Colonic mucosa (tissue), 4 donors: ENCODE data around the gene OTOP1. TPM values are rescaled to one million over a fixed set of nuclear protein-coding genes. Genes with fewer than 3 reads are reported as not detected.
"Not testable (repeated sequence)": the region's sequence is repeated elsewhere in the genome, so short reads cannot be mapped to it uniquely, and the experiment has no call there.

Experiments used
- DNase-seq: peaks from one replicate; pipeline ENCODE4 v3.0.0-alpha.2; 2020
- H3K27ac ChIP-seq: fragments of 200-600 bp; one replicate; pipeline ENCODE4 v1.8.0; 2021
- H3K27me3 ChIP-seq: fragments of 200-600 bp; one replicate; pipeline ENCODE4 v1.8.0; 2021
- H3K36me3 ChIP-seq: fragments of 200-600 bp; one replicate; pipeline ENCODE4 v1.8.0; 2021
- H3K4me1 ChIP-seq: fragments of 200-600 bp; one replicate; pipeline ENCODE4 v1.8.0; 2021; ENCODE audit warnings: mild to moderate bottlenecking
- H3K4me3 ChIP-seq: fragments of 200-600 bp; one replicate; pipeline ENCODE4 v1.8.0; 2021
- H3K9ac ChIP-seq, 2 donors: one replicate each; pipeline ENCODE4 v1.7.0; 2013; ENCODE audit warnings: control low read depth in 2 of 2, low read depth in 2 of 2, low read length in 2 of 2
- H3K9me3 ChIP-seq: fragments of 200-600 bp; one replicate; pipeline ENCODE4 v1.8.0; 2021
- intact Hi-C: fragments of 100-400 bp; cut with DNase I; formaldehyde crosslinking; loops from one replicate; pipeline ENCODE4 v1.14.1; 2022
- total RNA-seq, 2 donors: library from RNA; stranded (reverse); fragmentation: NEBNext Ultra II Directional in 1 of 2; extraction: Animal tissue kit (Norgen Biotek cat#: 25700) in 1 of 2; gene quantifications; one replicate each; pipeline ENCODE4 v1.2.1, GENCODE V29; 2021
- TF ChIP-seq, protein P1 (sequence below): fragments of 200-600 bp; IDR thresholded peaks from one replicate; pipeline ENCODE4 v1.8.0; 2022; ENCODE audit warnings: antibody characterized with exemption, mild to moderate bottlenecking
- donor health status: healthy.
- donor health status: DM: no; HTN: no; CAD: no.
- donor health status: DM: no; HTN: no; CAD: no.

Gene OTOP1
- total RNA-seq, 2 donors from 2014 or later: not detected

DNA sequence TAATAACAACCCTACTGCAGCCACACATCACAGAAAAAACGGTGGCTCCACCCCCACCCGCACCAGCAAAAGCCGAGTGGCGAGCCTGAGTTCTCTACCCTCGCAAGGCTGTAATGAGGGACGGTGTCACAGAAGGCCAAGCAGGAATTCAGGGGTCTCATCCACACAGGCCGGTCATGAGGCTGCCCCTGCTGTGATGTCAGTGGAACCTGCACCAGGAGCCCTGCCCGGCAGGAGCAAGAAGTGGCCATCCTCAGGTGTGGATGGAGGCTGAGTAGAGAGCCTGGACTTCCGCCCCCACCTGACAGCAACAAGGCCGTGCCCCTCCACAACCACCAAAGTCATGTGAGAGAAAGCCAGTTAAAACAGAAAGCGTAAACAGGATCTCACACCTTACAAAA lies 42.6 kb upstream of the OTOP1 start:
- intact Hi-C loops: no loop called here
- no peak for DNase-seq
- H3K9me3 ChIP-seq: no peaks in the 10 kb centered on the region
- no peak overlapping the region for H3K9ac ChIP-seq
- no peaks in the 10 kb centered on the region for H3K36me3 ChIP-seq
- TF ChIP-seq, protein P1, sequence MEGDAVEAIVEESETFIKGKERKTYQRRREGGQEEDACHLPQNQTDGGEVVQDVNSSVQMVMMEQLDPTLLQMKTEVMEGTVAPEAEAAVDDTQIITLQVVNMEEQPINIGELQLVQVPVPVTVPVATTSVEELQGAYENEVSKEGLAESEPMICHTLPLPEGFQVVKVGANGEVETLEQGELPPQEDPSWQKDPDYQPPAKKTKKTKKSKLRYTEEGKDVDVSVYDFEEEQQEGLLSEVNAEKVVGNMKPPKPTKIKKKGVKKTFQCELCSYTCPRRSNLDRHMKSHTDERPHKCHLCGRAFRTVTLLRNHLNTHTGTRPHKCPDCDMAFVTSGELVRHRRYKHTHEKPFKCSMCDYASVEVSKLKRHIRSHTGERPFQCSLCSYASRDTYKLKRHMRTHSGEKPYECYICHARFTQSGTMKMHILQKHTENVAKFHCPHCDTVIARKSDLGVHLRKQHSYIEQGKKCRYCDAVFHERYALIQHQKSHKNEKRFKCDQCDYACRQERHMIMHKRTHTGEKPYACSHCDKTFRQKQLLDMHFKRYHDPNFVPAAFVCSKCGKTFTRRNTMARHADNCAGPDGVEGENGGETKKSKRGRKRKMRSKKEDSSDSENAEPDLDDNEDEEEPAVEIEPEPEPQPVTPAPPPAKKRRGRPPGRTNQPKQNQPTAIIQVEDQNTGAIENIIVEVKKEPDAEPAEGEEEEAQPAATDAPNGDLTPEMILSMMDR: no peak
- no peak overlapping the region for H3K4me3 ChIP-seq
- H3K27ac ChIP-seq: no peak overlapping the region
- no peaks in the 10 kb centered on the region for H3K4me1 ChIP-seq
- H3K27me3 ChIP-seq: no peaks in the 10 kb centered on the region

DNA sequence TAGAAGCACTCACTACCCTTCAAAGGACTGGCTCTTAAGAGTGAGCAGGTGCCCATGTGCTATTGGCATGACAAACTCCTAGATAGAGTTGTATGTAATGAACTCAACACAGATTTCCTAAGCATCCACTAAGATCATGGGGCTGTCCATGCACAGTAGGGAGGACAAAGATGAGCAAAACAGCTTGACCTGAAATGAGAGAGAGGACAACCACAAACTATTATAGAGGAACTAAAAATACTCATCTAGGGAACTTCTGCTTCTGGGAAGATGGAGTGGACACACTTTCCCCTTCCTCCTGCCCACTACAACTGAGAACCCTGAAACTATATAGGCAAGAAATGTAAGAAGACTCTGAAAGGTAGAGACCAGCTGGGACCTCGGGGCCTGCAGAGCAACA lies 42.0 kb upstream of the OTOP1 start:
- TF ChIP-seq, protein P1: no peak
- no peaks in the 10 kb centered on the region for H3K4me1 ChIP-seq
- no peak overlapping the region for H3K4me3 ChIP-seq
- intact Hi-C loops: no loop called here
- no peak overlapping the region for H3K9ac ChIP-seq
- H3K9me3 ChIP-seq: no peaks in the 10 kb centered on the region
- H3K27me3 ChIP-seq: no peaks in the 10 kb centered on the region
- no peak for DNase-seq
- H3K27ac ChIP-seq: no peak overlapping the region
- no peaks in the 10 kb centered on the region for H3K36me3 ChIP-seq

DNA sequence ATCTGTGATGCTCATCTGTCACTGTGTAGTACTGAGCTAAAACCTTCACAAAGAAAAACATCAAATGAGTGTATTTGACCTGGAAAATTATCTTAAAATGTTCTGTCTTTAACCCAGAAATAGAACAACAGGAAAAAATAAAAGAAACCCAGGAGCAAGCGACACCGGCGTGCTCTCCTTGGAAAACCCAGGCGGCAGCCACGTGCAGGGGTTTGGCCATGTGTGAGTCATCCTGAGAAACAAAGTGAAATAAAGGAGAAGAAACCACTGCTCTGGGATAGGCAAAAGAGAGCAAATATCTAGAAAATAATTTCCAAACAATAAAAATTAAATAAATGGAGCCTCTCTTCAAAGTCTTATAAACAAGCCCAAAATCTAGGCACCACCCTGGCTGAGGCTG lies 41.3 kb upstream of the OTOP1 start:
- no peaks in the 10 kb centered on the region for H3K9me3 ChIP-seq
- no peak overlapping the region for H3K4me3 ChIP-seq
- DNase-seq: no peak
- intact Hi-C loops: no loop called here
- H3K36me3 ChIP-seq: no peaks in the 10 kb centered on the region
- no peak overlapping the region for H3K27ac ChIP-seq
- TF ChIP-seq, protein P1: no peak
- H3K27me3 ChIP-seq: no peaks in the 10 kb centered on the region
- H3K4me1 ChIP-seq: no peaks in the 10 kb centered on the region
- no peak overlapping the region for H3K9ac ChIP-seq

DNA sequence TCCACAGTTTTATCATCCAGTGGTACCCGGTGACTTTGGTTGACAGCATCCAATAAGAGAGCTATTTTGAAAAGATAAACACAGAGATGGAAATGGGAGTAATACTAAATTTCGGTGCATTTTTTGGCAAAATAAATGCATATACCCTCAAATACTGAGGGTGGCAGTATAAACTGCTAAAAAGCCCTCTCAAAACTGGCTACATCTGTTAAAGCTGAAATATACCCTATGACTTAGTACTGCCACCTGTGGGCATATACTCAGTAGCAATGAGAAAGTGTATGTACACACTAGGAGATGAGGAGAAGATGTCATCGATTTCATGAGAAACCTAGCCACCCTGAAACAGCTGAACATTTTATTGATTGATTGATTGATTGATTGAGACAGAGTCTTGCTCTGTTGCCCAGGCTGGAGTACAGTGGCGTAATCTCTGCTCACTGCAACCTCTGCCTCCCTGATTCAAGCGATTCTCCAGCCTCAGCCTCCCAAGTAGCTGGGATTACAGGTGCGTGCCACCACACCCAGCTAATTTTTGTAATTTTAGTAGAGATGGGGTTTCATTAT lies 33.5 kb upstream of the OTOP1 start:
- intact Hi-C loops: no loop called here
- Histone ChIP-seq H3K4me3 (no peak overlapping the region), H3K4me1 (no peaks in the 10 kb centered on the region), H3K9me3 (no peaks in the 10 kb centered on the region), H3K9ac (no peak overlapping the region), H3K36me3 (no peaks in the 10 kb centered on the region), H3K27me3 (no peaks in the 10 kb centered on the region), H3K27ac (no peak overlapping the region)
- no peak for DNase-seq
- TF ChIP-seq, protein P1: no peak

DNA sequence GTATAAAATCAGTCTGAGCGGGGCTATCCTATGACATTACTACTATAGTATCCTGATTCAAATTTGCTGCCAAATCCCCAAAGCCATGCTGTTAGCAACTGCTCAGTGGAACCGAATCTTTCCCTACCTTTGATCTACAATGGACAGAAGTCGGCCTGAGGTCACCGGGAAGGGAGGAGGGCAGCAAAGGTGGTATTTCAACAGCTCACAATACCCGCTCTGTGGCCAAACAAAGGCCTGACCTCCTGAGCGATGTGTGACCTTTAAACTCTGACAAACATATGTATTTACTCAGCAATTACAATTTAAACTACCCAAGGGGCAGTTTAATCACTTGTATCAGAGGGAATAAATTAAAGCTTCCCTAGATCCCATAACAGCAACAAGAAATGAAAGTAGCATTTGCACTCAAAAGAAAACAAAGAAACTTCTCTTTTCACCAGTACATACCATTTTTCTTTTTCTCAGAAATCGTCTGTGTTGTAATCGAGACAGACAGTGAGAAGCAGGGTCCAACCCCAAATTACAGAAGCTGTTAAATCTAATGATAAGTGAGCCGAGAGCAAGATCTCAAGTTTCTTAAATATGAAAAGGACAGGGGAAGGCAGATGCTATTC lies 32.9 kb upstream of the OTOP1 start:
- H3K9me3 ChIP-seq: no peaks in the 10 kb centered on the region
- H3K4me1 ChIP-seq: no peaks in the 10 kb centered on the region
- TF ChIP-seq, protein P1: no peak
- no peaks in the 10 kb centered on the region for H3K27me3 ChIP-seq
- H3K36me3 ChIP-seq: no peaks in the 10 kb centered on the region
- H3K9ac ChIP-seq: no peak overlapping the region
- no peak overlapping the region for H3K27ac ChIP-seq
- intact Hi-C loops: no loop called here
- DNase-seq: no peak
- H3K4me3 ChIP-seq: no peak overlapping the region

DNA sequence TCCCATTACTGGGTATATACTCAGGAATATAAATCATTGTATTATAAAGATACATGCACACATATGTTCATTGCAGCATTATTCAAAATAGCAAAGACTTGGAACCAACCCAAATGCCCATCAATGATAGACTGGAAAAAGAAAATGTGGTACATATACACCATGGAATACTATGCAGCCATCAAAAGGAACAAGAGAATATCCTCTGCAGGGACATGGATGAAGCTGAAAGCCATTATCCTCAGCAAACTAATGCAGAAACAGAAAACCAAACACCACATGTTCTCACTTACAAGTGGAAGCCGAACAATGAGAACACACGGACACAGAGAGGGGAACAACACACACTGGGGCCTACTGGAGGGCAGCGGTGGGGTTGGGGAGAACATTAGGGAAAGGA lies 31.0 kb upstream of the OTOP1 start:
- H3K27me3 ChIP-seq, H3K36me3 ChIP-seq, H3K4me3 ChIP-seq, H3K27ac ChIP-seq, DNase-seq, intact Hi-C loops, H3K9ac ChIP-seq, H3K4me1 ChIP-seq, H3K9me3 ChIP-seq: not testable (repeated sequence)
